ENCODE data around the gene DAB1.
"Not testable (repeated sequence)": the region's sequence is repeated elsewhere in the genome, so short reads cannot be mapped to it uniquely, and the experiment has no call there.

DAB1 gene

DNA sequence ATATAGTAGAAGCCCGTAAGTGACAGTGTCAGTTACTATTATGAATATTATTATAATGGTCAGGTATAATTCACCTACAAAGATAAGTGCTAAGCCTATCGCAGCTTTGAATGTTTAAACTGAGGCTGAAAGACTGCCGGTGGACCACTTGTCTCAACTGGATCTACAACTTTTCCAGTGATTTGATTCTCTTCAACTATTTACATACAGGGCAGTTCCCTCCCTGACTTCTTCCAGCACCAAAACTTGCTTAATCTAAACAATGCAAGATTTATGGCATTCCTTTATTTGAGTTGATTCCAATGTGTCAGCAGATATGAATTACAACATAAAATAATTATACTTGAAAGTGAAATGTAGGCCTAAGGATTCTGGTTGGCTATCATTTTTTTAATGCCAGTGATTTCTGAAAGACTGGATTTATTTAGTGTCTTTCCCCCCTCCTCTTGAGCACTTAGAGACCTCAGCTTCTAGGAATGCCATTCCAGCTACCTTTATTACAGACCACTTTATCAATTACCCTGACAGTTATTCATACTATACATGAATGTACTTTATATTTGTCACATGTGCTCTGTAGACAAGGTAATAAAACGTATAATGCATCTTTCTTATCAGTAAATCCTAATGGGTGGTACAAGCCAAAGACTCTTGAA lies 304.8 kb downstream of the DAB1 start:
- DNase-seq (ENCODE audit: low read depth): peak; percentile 4

DNA sequence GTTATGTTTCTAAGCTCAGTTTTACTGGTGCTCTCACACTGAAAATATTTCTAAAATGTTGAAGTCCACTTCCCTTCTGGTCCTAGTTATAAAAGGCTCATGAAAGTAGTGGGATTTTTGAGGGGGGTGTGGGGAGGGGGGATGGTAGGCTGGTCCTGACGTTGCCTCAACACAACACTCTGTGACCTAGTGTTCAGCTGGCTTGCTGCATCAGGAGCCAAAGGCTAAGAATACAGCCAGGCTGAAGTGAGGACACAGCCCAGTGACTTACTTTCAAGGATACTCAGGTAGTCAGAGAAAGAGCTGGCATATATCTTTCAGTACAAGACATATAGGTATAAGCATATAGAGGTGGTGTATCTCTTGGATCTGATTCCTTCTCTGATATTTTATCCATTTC lies 306.1 kb downstream of the DAB1 start:
- no peak for DNase-seq (ENCODE audit: low read depth)

DNA sequence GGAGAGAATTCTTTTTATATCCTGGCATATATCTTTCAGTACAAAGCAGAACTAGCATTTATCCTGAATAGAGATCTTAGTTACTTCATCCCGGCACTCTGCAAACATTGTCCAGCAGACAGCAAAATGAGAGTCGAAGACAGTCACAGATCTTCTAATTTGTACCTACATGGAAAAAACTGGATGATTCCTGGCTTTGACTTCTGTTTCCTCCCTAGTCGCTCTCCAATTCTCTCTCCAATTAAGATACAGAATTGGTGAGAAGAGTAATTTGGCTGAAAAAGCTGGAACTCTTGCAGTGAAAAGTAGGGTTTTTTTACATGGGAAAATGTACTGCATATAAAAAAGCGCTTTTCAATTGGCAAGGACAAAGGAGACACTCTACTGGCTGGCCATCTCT lies 307.0 kb downstream of the DAB1 start:
- no peak for DNase-seq (ENCODE audit: low read depth)

DNA sequence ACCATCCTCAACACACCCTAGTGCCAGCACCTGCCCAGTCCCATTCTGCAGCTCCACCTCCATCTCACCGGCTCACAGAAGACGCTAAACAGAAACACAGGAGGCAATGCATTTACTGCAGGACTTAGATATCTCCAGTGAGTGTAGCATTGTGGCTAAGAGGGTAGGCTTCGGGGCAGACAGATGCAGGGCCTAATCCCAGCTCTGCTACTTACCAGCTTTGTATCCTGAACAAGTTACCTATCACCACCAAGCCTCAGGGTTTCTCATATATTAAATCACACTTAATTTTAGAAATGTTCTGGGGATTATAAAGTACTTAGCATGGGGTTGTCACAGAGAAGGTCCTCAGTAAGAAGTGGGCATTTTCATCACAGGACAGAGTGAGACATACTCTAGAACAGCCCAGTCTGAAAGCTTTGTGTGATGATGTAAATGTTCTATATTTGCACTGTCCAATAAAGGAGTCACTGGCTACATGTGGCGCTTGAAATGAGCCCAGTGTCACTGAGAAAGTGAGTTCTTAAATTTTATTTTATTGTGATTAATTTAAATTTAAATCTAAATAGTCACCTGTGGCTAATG lies 308.7 kb downstream of the DAB1 start:
- DNase-seq (ENCODE audit: low read depth): no peak

DNA sequence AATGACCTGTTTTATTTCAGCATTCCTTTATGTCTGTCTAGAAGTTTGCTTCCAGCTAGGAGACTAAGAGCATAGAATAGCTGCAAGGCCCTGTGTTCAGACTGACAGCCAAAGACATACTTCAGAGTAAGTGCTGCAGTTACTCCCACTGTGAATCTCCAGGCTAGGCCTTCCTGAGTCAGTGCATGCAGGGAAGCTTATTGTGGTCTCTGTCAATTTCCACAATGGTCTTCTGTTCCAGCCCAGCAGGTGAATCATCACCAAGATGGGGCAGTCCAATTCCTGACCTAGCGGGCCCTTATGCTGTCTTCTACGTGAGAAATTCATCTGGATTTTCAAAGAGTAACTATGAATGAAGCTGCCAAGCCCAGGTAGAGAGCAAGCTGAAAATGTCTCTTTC lies 311.7 kb downstream of the DAB1 start:
- DNase-seq (ENCODE audit: low read depth): peak; percentile 3

DNA sequence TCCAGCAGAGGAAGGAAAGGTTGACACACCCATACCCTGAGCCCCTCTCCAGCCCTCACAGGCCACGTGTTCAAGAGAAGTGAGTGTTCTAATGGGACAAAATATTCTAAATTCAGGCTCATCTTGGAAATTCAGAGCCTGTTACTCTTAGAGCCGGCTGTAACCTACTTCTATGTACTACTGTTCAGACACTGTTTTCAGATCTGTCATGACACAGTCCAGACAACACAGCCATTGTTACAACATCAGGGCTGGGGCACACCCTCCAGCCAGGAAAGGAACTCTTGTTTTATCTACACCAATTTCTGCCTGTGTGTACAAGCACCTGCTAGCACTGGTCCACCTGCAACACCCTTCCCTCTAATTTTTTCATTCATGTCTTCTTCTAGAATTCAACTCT lies 312.7 kb downstream of the DAB1 start:
- DNase-seq (ENCODE audit: low read depth): no peak

DNA sequence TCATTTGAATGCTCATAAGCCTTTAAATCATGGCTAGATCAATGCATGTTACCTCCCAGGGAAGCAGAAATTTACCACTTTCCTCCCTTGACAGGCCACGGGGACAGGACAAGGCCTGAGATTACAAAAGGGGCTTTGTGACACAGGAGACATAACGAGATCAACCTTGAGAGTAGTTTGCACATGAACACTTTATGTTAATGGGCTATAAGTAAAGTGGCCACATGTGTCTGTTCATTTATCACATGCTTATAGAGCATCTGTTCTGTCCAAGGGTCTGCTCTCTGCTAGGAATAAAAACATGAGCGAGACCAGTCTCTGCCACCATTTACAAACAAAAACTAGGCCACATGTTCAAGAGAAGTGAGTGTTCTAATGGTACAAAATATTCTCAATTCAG lies 314.0 kb downstream of the DAB1 start:
- no peak for DNase-seq (ENCODE audit: low read depth)

DNA sequence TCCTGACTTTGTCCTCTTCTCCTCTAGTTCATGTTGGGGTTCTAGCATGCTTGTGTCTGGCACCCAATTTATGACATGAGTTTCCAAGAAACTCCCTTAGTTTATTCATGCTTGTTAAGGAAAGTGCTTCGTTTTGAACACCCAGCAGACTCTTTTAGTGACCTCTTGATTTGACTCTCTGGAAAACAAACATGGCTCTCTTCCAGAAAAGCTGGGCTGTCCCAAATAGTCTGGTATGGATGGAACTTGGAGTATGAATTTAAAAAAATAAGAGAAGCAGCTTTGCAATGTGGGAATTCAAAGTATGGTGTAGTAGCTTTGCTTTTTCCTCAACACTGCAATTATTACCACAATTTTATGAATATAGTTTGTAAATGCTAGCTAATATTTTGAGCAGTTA lies 314.6 kb downstream of the DAB1 start:
- no peak for DNase-seq (ENCODE audit: low read depth)

DNA sequence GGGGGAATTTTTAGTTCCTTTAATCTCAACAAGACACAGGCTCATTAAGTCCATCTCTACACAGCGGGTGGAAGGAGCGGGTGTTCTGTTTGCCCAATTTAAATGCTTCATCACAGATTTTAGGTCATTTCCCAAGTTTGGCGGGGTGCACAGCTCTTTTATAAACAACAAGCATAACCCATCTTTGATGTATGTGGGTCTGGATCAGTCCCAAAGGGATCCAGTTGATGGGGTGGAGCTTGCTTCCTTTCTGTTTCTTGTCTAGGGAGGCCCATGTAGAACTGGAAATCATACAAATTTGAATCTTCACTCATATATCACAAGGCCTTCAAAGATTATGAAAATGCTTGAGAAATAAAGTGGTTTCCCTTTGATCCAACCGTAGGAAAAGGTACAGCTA lies 317.6 kb downstream of the DAB1 start:
- no peak for DNase-seq (ENCODE audit: low read depth)

DNA sequence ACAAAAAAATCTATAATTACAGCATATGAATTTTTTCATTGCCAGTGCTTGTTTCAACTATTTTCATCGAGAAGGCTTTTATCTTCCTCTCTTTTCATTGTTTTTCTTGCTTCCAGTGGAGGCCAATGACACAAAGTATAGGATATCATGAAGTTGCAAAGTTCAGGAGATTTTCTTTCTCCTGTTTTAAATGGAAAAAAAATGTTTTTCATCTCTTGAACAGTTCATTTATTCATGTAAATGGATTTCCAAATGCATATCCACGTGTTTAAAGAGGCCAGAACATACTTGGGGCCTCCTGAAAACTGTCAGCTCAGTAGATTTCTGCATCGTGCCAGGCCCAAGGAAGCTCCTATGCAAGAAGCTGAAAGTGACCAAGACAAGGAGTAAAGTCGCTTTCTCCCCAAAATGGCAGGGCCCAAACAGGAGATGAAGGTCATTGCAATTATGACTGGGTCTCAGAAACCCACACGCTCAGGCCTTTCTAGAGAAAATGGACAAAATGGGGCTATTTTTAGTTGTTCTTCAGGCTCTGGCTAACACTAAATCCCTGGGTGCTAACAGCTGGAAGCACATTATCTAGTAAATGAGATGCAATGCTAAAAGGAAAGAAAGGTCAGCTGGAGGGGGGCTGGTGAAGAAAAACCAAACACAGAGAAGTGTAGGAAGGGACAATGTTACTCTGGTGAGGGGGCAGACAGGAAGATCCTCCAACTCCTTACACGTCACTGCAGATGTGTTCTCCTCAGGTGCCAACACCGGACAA lies 321.1 kb downstream of the DAB1 start:
- no peak for DNase-seq (ENCODE audit: low read depth)

DNA sequence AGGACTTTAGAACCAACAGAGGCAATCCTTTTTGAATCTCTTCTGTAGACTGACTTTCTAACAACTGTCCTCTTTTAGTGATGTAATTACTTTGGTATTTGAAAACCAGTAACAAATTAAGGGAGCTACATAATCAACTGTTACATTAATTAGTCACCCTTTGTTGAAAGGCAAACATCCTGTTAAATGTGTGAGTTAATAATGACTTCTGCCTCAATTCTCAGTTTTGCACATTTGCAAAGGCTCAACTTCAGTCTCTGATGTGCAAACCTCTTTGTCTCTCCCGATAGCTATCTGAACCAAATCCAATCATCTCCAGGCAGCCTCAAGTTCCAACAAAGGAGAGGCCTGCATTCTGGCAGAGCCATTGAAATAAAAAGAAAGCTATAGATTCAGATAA lies 322.7 kb downstream of the DAB1 start:
- no peak for DNase-seq (ENCODE audit: low read depth)

DNA sequence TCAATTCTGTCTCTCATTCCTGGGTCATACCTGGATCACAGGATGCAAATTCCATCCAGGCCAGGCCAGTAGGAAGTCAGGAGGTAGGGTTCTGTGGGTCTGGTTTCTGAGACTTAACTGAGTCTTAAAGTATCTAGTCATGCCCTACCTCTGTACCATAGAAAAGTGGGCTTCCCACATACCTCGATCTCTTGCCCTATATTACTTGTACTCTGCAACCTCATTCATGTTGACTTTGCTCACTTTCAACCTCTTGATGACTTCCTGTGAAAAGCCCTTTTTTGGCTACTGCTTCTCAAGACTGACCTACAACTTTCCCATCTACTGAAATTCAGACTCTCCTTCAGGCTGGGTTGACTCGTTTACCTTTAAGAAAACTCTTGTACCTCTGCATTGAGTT lies 329.1 kb downstream of the DAB1 start:
- no peak for DNase-seq (ENCODE audit: low read depth)

DNA sequence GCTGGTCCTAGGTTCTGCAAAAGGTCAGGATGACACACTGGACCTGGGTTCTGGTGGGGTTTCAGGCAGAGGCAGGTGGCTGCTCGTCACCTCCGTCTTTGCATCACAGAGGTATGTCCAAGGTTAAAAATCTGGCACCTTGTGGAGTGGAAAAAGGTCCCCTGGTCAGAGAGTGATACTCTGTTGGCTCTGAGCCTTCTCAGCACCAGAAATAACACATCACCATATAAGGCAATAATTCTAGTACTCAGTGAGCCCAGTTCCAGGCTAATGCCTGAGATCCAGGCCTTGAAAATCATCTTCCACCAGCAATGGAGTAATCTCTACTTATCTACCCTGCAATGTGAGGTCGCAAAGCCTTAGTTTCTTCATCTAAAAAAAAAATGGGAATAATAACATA lies 330.7 kb downstream of the DAB1 start:
- no peak for DNase-seq (ENCODE audit: low read depth)

DNA sequence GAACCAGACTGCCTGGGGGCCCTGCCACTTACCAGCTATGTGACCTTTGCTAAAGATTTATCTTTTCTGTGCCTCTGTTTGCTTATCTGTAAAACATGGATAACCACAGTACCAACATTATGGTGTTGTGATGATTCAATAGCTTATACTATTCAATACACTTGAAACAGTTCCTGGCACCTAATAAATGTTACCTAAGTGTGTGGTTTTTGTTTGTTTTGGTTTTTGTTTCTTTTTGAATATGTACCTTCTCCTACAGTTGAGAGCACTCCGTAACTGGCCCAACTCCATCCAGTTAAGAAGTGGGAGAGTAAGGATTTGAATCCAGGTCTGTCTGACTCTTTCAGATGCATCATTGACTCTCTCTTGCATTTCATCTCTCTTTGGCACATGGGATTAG lies 332.2 kb downstream of the DAB1 start:
- no peak for DNase-seq (ENCODE audit: low read depth)

DNA sequence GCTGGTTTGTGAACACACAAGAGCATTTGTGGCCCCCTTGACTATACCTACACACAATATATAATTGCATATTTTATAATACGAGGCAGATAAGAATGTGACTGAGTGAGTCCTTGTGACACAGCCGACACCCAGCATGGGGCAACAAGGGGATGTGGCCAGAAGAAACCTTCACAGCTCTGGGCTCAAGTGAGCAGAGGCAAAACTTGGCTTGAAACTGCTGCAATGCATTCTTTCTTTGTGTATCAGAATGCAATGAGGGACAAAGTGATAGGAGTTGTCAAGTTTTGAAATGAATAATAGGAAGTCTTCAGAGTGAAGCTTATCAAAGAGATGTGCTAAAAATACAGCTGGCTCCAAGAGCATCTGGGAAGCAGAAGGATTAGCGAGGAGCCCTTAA lies 334.0 kb downstream of the DAB1 start:
- DNase-seq (ENCODE audit: low read depth): no peak

DNA sequence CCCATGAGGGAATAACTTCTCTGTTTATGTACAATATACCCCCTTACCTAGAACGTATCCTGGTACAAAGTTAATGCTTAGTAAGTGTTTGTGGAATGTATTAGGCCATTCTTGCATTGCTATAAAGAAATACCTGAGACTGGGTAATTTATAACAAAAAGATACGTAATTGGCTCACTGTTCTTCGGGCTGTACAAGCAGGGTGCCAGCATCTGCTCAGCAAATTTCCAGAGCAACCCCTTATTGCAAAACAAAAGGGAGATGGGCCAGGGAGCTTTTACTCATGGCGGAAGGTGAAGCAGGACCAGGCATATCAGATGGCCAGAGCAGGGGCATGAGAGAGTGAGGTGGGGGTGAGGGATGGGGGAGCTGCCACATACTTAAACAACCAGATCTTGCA lies 334.6 kb downstream of the DAB1 start:
- no peak for DNase-seq (ENCODE audit: low read depth)

DNA sequence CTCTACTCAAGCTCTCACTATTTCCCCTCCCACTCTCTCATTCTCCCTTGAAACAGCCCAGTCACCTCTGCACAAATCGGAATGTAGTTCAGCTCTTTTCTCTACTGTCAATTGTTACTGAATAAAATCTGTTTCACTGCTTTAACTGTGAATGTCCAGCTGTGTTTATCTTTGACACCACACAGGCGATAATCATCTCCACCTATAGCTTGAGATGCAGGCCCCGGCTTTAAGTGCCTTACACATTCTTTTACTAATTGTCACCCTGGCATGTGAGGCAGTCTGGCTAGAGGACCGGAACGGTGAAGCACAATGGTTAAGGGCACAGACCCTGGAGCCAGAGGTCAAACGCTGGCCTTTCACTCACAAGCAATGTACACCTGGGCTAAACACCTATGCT lies 335.2 kb downstream of the DAB1 start:
- no peak for DNase-seq (ENCODE audit: low read depth)

DNA sequence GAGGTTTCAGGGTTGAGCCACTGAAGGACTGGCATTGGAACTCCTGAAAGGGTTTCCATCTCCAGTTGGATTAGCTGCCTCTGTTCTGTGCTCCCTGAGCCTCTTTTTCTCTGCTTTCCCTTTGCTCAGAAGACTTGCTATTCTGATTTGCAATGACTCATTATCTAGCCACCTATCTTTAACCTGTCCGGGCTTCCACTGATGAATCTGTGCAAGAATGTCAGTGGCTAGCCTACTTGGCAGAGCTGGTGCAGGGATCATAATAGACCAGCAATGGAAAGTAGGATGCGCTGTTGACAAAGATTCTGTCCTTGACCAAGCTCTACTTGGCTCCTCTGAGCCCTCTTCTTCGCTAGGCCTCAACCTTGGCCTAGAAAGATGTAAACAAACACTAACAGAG lies 336.2 kb downstream of the DAB1 start:
- DNase-seq (ENCODE audit: low read depth): not testable (repeated sequence)

DNA sequence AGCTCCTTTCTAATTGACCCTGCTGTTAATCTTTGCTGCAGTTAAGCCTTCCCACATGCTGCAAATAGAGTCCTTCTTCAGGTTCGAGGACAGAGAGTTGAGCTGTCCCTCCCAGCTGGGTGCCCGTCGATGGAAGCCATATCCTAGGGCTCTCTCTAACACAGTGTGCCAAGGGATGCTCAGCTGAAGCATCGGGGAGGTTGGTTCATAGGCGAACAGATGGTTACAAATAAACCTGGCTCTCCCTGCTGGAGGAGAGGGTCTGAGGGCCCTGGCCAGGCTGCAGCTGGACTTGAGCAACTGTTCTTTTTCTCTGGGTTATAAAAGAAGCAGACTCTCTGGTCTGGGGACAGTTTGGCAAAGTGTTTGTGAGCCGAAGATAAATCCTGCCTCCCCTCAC lies 337.7 kb downstream of the DAB1 start:
- no peak for DNase-seq (ENCODE audit: low read depth)

DNA sequence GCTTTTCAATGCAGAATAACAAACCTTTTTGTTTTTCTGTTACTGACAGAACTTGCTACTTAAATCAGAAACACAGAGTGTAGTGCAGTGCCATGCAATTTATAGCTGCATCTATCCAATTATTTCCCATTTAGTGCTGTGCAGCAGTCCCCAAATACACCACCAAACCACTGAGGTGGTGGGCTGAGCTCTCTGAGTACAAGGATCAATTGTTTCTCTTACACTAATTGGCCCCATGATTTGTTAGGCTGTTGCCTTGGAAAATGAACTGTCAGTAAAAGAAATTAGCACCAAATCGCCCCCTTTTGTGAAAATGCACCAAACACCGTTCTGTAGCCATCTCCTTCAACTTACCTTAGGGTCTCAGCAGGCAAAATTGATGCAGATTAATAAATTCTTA lies 339.2 kb downstream of the DAB1 start:
- no peak for DNase-seq (ENCODE audit: low read depth)

DNA sequence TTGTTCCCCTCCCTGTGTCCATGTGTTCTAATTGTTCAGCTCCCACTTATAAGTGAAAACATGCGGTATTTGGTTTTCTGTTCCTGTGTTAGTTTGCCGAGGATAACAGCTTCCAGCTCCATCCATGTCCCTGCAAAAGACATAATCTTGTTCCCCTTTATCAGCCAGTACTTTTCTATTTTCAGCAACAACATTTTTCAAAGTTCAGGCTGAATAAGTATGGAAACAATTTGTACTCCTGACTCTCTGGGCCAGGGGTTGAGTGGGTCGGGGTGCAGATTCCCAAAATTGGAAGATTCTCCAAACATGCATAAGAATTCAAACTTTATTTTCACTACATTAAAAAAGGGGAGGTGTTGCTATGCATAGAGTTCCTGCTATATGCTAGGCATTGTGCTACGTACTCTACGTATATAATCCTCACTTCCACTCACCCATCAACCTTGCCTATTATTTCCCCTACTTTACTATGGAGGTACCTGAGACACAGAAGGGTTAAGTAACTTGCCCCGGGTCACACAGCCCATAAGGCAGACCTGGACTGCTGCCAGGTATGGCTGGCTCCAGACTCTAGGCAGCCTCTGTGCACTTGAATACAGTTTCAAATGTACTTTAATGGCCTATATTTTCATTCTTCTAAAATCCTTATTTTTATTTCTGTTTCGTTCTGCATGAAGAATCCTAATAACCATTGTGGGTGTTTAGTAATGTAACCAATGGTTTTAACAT lies 341.0 kb downstream of the DAB1 start:
- DNase-seq (ENCODE audit: low read depth): no peak

DNA sequence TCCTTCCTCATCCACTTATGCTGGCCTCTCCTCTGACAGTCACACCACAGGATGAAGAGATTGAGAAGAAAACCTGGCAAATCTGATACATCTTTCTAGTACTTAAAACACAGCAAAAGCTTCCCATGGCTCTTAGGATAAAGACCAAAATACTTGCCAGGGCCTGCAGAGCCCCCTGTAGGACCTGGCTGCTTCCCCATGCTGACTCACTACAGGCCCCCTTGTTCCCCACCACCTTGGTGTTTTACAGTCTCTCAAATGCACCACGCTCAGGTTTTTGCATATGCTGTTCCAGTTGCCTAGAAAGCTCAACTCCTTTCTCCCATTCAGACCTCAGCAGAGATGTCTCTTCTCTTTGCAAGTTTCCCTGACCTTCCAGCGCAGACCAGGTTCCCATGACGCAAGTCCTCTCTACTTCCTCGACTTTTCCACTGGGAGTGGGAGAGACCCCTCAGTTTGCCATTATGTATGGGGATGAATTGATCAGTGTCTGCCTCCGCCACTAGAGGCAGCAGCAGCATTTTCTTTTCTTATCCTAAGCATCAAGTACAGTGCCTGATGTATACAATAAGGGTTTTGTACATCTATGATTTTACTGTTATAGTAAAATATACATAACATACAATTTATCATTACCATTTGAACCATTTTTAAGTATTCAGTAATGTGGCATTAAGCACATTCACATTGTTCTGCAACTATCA lies 344.3 kb downstream of the DAB1 start:
- no peak for DNase-seq (ENCODE audit: low read depth)
